Measurements from ENCODE around the gene ODAD3.

Gene ODAD3

GRCh38 chr19:11448923-11449554 is 14.1 kb upstream of the ODAD3 start:
- TF ChIP-seq, protein P1, sequence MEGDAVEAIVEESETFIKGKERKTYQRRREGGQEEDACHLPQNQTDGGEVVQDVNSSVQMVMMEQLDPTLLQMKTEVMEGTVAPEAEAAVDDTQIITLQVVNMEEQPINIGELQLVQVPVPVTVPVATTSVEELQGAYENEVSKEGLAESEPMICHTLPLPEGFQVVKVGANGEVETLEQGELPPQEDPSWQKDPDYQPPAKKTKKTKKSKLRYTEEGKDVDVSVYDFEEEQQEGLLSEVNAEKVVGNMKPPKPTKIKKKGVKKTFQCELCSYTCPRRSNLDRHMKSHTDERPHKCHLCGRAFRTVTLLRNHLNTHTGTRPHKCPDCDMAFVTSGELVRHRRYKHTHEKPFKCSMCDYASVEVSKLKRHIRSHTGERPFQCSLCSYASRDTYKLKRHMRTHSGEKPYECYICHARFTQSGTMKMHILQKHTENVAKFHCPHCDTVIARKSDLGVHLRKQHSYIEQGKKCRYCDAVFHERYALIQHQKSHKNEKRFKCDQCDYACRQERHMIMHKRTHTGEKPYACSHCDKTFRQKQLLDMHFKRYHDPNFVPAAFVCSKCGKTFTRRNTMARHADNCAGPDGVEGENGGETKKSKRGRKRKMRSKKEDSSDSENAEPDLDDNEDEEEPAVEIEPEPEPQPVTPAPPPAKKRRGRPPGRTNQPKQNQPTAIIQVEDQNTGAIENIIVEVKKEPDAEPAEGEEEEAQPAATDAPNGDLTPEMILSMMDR (IDR thresholded peaks at IDR 0.05; ENCODE audit: insufficient read depth, low read length): no peak
- TF ChIP-seq, protein P2, sequence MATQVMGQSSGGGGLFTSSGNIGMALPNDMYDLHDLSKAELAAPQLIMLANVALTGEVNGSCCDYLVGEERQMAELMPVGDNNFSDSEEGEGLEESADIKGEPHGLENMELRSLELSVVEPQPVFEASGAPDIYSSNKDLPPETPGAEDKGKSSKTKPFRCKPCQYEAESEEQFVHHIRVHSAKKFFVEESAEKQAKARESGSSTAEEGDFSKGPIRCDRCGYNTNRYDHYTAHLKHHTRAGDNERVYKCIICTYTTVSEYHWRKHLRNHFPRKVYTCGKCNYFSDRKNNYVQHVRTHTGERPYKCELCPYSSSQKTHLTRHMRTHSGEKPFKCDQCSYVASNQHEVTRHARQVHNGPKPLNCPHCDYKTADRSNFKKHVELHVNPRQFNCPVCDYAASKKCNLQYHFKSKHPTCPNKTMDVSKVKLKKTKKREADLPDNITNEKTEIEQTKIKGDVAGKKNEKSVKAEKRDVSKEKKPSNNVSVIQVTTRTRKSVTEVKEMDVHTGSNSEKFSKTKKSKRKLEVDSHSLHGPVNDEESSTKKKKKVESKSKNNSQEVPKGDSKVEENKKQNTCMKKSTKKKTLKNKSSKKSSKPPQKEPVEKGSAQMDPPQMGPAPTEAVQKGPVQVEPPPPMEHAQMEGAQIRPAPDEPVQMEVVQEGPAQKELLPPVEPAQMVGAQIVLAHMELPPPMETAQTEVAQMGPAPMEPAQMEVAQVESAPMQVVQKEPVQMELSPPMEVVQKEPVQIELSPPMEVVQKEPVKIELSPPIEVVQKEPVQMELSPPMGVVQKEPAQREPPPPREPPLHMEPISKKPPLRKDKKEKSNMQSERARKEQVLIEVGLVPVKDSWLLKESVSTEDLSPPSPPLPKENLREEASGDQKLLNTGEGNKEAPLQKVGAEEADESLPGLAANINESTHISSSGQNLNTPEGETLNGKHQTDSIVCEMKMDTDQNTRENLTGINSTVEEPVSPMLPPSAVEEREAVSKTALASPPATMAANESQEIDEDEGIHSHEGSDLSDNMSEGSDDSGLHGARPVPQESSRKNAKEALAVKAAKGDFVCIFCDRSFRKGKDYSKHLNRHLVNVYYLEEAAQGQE (IDR thresholded peaks at IDR 0.05; ENCODE audit: insufficient replicate concordance, low read depth): no peak
- no peak for TF ChIP-seq GABPA (IDR thresholded peaks at IDR 0.05; ENCODE audit: low read depth)
- no peak for TF ChIP-seq SPI1 (IDR thresholded peaks at IDR 0.05; ENCODE audit: borderline replicate concordance, low read depth)
- TF ChIP-seq POLR2AphosphoS5 (IDR thresholded peaks at IDR 0.05; ENCODE audit: low read depth): no peak
- DNase-seq (ENCODE audit: low read depth in 1 of 2, low spot score in 1 of 2): no peak

GRCh38 chr19:11448410-11448809 is 13.5 kb upstream of the ODAD3 start:
- Histone ChIP-seq H3K4me3 (replicated peaks; ENCODE audit: insufficient read depth, low read length) (no peak overlapping the region), H3K27me3 (ENCODE audit: insufficient read depth, poor library complexity, severe bottlenecking) (no peaks in the 10 kb centered on the region), H3K27ac (replicated peaks) (no peak overlapping the region)
- no peak for DNase-seq (ENCODE audit: low read depth in 1 of 2, low spot score in 1 of 2)
- no peak for TF ChIP-seq GABPA (IDR thresholded peaks at IDR 0.05; ENCODE audit: low read depth)
- no peak for TF ChIP-seq POLR2AphosphoS5 (IDR thresholded peaks at IDR 0.05; ENCODE audit: low read depth)
- TF ChIP-seq SPI1 (IDR thresholded peaks at IDR 0.05; ENCODE audit: borderline replicate concordance, low read depth): no peak
- TF ChIP-seq, protein P1 (IDR thresholded peaks at IDR 0.05; ENCODE audit: insufficient read depth, low read length): no peak
- TF ChIP-seq, protein P2 (IDR thresholded peaks at IDR 0.05; ENCODE audit: insufficient replicate concordance, low read depth): no peak

More at GRCh38 chr19:11448923-11449554, 14.1 kb upstream of the ODAD3 start:
- no peak overlapping the region for H3K27ac ChIP-seq (replicated peaks)
- H3K4me3 ChIP-seq (replicated peaks; ENCODE audit: insufficient read depth, low read length): no peak overlapping the region
- H3K27me3 ChIP-seq (ENCODE audit: insufficient read depth, poor library complexity, severe bottlenecking): no peaks in the 10 kb centered on the region

- H3K27me3 ChIP-seq (ENCODE audit: insufficient read depth, poor library complexity, severe bottlenecking): no peaks in the 10 kb centered on the region
- no peak overlapping the region for H3K27ac ChIP-seq (replicated peaks)
- DNase-seq (ENCODE audit: low read depth in 1 of 2, low spot score in 1 of 2): no peak
- no peak overlapping the region for H3K4me3 ChIP-seq (replicated peaks; ENCODE audit: insufficient read depth, low read length)
- TF ChIP-seq GABPA (IDR thresholded peaks at IDR 0.05; ENCODE audit: low read depth) (no peak), SPI1 (IDR thresholded peaks at IDR 0.05; ENCODE audit: borderline replicate concordance, low read depth) (no peak), POLR2AphosphoS5 (IDR thresholded peaks at IDR 0.05; ENCODE audit: low read depth) (no peak)
- TF ChIP-seq, protein P2 (IDR thresholded peaks at IDR 0.05; ENCODE audit: insufficient replicate concordance, low read depth): no peak
- TF ChIP-seq, protein P1 (IDR thresholded peaks at IDR 0.05; ENCODE audit: insufficient read depth, low read length): no peak
Measured at GRCh38 chr19:11447347-11448262, 12.7 kb upstream of the ODAD3 start.

All from HL-60 (cell line).